ENCODE measurements around the gene UBA7.
"Not testable (repeated sequence)": the region's sequence is repeated elsewhere in the genome, so short reads cannot be mapped to it uniquely, and the experiment has no call there.

The UBA7 gene

GRCh38 chr3:49813497-49814174, at the start of gene UBA7:
UBA7 (minus strand) TSS chr3:49813953; CDS start chr3:49813787, 166 bp downstream.
- DNase-seq: no peak

- DNase-seq: no peak
These were observed 46.0 kb upstream of the UBA7 start for GRCh38 chr3:49859576-49860305.

GRCh38 chr3:49856181-49857005, 42.6 kb upstream of the UBA7 start, which contains the start of gene TRAIP:
TRAIP (minus strand) TSS chr3:49856564; CDS start chr3:49856453, 111 bp downstream.
- DNase-seq: peak; percentile 94

DNA sequence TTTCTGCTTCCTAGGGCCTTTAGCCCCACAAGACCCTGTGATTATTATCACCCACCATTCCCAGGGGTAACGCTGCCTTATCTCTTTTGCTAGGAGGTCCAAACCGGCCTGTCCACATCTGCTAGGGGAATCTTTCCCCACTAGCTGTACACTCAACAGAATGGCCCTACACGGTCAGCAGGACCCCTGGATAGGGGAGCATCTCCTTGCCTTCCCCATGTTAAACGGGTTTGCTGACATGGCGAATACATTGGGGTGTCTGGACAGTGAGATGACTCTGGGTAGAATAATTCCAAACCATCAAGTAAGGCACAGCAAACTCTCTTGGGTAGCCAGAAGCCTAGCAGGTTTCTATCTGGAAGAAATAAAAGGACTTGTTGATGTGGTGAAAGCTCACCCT, 41.9 kb upstream of the UBA7 start:
- no peak for DNase-seq

GRCh38 chr3:49845694-49846093, 31.9 kb upstream of the UBA7 start:
- no peak for DNase-seq

DNA sequence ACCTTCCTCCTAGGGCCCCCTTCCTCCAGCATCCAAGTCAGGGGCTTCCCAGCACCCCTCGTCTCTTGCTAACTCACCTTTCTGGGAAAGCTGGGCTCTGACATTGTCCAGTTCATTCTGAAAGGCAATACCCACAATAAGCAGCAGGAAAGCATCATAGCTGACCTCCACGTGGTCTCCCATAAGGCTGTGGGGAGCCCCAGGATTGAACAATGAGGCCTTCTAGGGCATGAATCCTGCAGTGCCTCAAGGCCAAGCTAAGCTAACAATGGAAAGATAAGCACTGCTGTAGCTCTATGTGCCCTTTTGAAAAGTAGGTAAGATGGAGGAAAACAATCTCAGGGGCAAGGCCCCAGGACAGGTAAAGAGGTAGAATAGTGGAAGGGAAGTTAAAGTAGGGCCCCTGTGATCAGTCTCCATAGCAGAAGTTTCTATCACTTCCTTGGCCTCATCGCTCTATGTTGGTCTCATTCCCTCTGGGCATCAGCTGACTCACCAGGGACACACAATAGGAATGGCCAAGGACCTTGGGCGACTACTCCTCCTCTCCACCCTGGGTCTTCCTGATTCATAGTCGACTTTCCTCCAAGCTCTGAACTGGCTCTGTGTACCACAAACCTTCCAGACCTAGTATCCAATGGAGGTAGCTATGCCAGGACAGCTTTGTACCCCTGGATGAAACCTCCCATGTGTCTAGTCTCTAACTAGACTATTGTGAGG, 30.9 kb upstream of the UBA7 start:
- no peak for DNase-seq

DNA sequence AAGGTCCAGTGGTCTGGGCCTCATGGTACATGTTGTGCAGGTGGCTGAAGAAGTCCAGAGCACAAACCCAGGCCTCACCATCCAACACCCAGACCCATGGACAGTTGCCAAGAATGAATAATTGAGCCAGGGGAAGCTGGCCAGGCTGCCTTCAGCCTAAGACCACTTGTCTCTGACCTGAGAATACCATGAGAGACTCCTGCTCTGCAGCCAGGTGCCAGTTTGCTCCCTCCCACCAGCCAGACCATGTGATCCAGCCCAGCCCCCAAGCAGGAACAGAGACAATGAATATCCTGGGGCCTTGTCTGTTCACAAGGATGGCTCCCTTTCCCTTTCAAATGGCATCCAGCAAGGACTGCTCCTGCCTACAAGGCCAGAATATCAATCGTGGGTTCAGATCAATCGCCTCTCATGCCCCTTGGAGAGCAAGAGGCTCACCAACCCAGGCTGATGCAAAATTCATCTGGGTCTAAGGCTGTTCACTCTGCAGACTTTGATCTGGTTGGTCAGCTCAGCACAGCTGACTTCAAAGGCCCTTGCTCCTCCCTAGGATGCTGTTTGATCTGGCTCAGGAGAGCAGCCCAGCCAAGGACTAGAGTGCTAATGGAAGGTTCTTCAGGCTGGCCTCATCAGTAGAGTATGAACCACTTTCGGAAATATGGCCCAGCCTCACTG, 29.2 kb upstream of the UBA7 start:
- no peak for DNase-seq

GRCh38 chr3:49841806-49842205, 28.1 kb upstream of the UBA7 start:
- DNase-seq: no peak

- DNase-seq: no peak
These were observed 27.5 kb upstream of the UBA7 start for GRCh38 chr3:49841126-49841696.

- no peak for DNase-seq
These were observed 26.6 kb upstream of the UBA7 start for GRCh38 chr3:49840388-49840787.

DNA sequence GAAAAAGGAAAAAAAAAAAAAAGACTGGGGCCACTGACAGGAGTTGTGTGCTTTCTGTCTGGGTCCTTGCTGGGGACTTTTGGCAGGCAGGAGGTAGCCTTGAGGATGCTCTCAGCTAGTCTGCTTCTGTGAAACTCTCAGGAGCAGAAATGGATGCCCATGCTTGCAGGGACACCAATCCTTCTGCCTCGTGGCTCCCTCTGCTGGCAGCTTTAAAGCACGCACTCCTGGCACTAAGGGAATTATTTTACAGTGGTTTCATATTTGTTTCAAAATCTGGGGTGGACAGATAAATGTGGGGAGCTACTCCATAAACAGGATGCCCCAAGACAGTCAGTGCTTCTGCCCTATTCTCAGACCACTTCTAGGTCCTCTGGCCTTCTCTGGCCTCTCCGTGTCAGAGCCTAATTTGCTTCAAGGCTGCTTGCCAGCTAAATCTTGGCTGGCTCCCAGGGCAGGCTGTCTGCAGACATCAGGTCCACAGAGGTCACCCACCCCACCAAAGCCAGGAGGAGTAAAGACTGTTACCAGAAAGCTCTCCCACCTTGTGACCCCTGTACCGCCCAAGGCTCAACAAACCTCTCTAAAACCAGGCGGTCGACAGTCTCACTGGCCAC, 25.5 kb upstream of the UBA7 start:
- DNase-seq: peak; percentile 70

DNA sequence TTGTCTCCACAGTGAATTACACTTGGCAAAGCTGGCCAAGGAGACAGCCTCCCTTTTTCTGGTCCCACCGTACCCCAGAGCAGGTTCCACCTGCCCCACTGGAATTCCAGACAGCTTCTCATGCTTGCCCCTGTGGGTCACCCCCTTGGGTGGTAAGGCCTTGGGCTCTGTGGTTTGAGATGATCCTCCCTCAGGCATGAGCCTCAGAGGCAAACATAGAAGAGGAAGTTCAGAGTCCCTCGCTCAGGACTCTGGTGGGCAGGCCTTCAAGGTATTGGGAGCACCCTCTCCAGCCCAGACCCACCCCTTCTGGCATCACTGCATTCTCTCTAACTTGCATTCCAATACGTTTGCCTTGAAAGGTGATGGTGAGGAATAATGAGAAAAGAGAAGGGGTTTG, 17.6 kb upstream of the UBA7 start:
- DNase-seq: no peak

DNA sequence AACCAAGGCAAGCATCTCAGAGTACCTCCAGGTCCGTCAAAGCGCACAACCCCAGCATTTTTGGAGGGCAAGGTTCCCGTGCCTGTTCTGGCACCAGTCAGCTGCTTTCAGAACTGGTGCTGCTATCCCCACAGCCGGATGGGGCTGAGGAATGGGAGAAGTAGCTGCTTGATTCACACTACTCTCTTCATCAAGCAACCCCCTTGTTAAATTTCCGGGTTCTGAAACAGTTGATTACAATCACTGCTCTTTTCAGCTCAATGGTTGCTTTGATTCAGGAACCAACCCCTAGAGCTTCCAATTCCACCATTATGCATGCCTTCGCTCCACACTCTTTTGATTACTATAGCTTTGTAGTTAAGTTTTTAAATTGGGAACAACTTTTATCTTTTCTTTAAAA, 12.3 kb upstream of the UBA7 start:
- no peak for DNase-seq

- not testable (repeated sequence) for DNase-seq
These were observed 9.4 kb upstream of the UBA7 start for GRCh38 chr3:49823131-49823530.

DNA sequence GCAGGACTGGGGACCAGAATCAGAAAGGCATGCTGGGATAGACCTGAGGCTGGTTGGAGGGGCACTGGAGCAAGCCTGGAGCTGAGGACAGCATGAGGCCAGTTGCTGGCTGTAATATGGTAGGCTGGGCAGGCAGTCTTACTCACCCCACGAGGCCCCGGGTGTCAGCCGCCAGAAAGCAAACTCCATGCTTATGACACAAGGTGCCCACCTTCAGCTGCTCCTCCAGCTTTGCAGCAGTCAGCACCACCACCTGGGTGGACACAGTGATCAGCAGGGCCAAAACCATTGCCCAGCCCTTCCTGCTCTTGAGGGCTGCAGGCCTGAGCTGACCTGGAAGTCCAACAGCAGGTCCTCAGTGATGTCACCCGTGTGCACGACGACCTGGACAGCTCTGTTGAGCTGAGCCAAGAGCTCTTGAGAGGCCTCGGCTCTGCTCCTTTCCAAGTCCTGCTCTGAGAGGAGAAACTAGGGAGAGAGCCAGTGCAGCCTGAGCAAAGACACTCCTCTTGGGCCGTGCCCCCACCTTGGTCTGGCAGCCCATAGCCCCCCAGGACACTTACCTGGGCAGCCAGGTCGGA, 747 bp downstream of the UBA7 start:
- no peak for DNase-seq

GRCh38 chr3:49807431-49808114, 6.2 kb downstream of the UBA7 start:
- DNase-seq: no peak

DNA sequence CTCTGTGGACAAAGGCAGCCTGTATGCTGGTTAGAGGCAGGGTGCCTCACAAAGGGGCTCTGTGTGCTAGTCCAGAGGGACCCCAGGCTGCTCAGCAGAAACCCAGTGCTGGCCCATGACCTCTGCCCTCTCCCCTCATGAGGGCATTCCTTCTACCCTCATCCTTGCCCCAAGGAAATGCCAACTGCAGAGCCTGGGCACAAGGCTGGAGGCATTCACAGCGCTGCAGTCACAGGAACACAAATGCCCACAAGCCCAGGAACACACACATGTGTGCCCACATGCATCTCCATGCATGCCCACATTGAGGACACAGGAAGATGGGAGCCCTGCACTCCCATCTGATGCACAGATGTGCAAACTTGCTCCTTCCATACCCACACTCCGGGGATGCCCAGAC, 6.9 kb downstream of the UBA7 start:
- DNase-seq: no peak

DNA sequence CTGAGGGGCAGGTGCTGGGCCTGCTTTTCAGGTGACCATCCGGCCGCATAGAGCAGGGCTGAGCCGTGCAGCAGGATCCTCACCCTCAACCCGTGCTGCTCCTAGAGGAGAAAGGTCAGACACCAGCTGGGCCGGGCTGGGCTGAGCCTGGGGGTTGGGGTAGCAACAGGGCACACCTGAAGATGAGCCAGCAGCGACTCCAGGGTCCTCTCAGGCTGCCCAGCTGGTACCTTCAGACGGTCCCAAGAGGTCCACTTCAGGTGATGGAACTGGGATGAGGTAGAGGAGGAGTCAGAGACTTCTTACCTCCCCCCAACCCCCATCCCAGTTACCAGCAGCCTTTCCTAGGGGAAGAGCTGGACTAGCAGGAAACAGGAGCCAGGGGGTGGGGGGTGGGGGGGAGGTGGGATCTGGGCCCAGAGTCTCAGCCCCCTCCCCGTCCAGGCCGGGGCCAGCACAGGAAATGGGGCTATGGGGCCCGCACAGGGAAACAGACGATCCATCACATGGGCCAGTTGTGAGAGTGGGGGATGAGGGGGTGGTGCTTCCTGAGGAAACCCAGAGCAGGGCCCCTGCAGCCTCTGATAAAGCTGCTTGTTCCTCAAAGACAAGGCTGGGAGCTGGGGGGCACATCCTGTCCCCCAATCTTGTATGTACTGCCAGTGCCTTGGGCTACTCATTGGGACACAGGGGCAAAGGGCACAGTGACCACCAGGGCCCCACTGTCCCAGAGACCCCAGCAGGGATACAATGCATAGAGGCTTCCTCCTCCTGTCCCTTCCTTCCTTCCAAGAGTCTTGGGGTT, 7.7 kb downstream of the UBA7 start:
- no peak for DNase-seq

- no peak for DNase-seq
These were observed 8.4 kb downstream of the UBA7 start for GRCh38 chr3:49805367-49805782.

Measured in stimulated activated CD4-positive, alpha-beta T cell treated with anti-CD3 and anti-CD28 coated beads, Interleukin-1b, Interleukin-23, amount 100 ng/mL, for 48 hours (primary cell).